DMS153 treated with DMSO at 0.1 percent for 48 hours (cell line): ENCODE data around the gene RBM4B.
A peak's percentile ranks its signal among the peaks of the same experiment; 100 is the strongest.
"Not testable (repeated sequence)": the region's sequence is repeated elsewhere in the genome, so short reads cannot be mapped to it uniquely, and the experiment has no call there.

Source experiments
- DNase-seq: peaks from one replicate; lab custom pipeline; 2025; ENCODE audit not compliant: unreplicated experiment; lab: John Stamatoyannopoulos, UW

RBM4B gene, protein sequence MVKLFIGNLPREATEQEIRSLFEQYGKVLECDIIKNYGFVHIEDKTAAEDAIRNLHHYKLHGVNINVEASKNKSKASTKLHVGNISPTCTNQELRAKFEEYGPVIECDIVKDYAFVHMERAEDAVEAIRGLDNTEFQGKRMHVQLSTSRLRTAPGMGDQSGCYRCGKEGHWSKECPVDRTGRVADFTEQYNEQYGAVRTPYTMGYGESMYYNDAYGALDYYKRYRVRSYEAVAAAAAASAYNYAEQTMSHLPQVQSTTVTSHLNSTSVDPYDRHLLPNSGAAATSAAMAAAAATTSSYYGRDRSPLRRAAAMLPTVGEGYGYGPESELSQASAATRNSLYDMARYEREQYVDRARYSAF

DNA sequence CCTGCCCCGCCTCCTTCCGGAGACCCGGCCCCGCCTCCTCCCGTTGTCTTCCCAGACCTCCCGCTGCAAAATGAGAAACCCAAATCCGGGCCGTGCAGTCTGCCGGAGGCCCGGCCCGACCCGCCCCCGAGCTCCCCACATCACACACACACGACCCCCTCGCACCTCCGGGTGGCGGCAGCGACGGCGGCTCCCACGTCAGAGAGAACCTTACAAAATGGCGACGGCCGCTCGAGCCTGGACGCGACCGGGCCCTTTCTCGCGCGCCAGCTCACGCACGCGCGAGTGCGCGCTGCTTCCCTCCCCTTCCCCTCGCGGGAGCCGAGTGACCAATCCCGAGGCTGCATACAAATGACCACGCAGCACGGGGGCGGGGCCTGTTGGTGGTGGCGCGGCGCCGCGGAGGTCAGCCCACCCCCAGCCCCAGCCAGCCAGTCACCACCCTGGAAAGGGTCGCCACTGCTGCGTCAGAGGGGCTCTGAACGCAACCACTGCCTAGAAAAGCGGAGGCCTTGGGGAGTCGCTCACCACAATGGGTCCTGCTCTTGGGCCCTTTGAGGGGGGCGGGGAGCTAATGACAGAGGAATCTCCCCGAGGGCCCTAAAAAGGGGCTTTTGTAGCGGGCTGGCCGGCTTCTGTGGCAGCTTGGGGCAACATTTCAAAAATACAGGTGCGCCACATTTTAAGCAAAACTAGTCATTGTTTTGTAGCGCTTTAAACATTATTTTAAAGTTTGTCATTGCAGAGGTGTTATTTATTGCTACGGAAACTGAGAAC, at the start of gene RBM4B:
TSS of gene RBM4B (minus strand) at position 289 of the 777 bp plus-strand sequence. CDS start 808 bp downstream, outside the sequence.
- DNase-seq, result peak; percentile 84

GRCh38 chr11:66725647-66726046, 48.0 kb upstream of the RBM4B start:
- no peak for DNase-seq

GRCh38 chr11:66725114-66725513, 47.4 kb upstream of the RBM4B start:
- no peak for DNase-seq

GRCh38 chr11:66724167-66724566, 46.5 kb upstream of the RBM4B start:
- DNase-seq, result not testable (repeated sequence)

DNA sequence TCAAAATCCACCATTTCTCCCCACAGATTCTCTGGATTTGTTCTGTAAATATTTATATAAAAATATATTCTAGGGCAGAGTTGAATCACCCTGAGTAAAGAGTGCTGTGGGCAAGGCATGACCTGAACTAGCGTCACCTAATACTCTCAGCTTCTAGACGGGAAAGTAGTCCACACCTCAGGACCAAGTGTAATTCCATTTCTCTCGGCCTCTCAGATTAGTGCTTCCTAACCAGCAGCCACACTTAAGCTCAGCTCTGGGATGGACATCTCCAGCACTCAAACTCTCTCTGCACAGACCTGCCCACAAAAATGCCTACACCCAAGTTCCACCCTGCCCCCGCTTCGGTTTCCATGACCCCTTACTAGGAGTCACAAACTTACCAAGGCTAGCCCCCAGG, 46.0 kb upstream of the RBM4B start:
- no peak for DNase-seq

GRCh38 chr11:66722745-66723651, 45.3 kb upstream of the RBM4B start:
- no peak for DNase-seq

- DNase-seq, result no peak
Observed at GRCh38 chr11:66721939-66722338, 44.3 kb upstream of the RBM4B start.

- no peak for DNase-seq
Observed at GRCh38 chr11:66720899-66721470, 43.3 kb upstream of the RBM4B start.

DNA sequence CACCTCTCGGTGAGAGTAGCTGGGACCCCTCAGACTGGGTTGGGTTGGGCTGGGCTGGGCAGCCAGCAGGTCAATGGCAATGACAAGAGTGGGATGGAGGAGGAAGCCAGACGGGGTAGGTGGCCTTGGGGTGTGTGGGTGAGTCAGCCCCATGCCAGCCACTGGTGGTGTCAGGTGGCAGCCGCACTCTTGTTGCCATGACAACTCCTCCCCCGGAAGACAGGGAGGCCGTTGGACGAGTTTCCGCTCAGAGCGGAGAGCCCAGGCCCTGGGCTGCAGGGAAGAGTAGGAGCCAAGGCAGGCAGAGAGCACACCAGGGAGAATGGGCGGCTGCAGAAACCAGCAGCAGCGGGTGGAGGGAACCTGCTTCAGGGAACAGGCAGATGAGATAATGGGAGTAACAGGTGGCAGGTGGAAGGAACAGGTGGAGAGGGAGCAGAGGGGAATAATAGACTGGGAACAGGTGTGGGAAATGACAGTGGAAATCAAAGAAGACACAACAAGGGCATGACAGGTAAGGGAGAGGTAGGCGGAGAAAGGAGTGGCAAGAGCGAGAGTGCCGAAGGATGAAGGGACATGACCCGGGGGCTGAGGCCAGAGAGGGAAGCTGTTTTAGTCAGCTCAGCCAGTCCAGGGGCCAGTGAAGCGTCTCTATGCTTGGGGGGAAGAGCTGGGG, 42.7 kb upstream of the RBM4B start:
- peak; percentile 91 for DNase-seq

DNA sequence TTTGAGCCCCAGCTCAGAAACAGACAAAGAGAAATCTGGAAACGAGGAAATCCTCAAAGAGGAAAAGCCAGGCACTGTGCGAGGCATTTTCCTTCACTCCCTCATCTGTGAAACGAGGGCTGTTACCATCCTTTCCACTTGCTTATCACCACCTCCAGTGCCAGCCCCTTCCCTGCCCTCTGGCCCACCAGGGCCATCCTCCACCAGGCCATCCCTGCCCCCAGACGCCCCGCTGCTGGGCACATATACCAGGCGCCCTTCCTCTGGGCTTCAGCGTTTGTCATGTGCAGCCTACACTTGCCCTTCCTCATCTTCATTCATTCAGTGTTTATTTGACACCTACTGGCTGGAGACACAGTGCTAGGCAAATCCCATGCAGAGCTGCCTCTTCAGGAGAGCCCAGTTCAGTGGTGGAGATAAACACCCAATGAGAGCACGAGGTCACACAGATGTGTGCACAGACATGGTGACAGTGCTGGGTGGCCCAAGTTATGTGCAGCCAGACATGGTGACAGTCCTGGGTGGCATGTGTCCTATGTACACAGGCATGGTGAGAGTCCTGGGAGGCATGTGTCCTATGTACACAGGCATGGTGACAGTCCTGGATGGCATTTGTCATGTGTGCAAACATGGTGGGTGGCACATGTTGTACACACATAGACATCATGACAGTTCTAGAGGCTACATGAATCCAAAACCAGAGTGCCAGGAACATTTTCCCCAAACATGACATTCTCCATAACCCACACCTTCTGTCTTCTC, 41.6 kb upstream of the RBM4B start:
- no peak for DNase-seq

DNA sequence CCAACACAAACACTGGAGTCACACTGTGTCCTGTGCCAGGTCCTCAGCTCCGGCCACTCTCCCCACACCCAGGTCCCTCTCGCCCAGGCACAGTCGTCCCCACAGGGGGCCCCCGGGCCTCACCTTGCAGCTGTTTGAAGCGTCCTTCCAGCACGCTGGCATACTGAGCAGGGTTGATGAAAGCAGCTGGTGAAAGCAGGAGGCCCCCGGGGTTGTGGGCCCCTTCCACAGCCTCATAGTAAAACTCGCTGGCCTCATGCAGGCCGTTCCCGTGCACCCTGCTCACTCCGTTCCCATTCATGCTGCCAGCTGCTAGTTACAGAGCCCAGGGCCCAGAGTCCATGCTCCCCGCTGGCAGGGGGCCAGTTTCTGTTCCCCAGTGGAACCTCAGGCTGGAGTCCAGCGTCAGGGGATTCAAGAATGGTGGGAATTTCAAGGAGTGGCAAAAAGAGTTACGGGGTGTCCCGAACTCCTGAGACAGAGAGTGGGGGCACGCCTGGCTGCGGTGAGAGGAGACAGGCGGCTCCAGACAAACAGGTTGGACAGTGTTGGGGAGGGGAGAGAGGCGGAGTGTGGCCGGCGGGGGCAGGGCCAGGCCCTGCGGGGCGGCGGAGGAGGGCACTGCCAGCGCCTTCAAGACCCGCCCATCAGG, 40.8 kb upstream of the RBM4B start:
- peak; percentile 12 for DNase-seq

DNA sequence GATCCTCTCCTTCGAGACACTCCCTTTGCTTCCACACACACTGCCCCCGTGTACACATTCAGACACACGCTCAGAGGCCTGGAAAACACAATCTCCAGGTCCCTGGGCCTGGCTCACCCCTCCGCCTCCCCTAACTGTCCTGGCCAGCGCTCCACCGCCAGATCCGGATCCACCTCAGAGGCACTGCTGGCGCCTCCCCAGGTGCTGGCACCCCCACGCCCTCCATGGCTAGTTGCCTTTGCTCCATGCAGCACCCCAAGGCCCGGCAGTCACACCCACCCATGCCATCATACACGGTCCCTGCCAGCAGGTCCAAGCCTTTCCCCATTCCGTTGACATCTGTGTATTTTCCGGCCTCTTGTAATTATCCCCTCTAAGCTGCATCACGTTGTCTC, 40.2 kb upstream of the RBM4B start:
- no peak for DNase-seq

- no peak for DNase-seq
Observed at GRCh38 chr11:66716996-66717395, 39.3 kb upstream of the RBM4B start.

- no peak for DNase-seq
Observed at GRCh38 chr11:66715346-66716085, 37.8 kb upstream of the RBM4B start.

DNA sequence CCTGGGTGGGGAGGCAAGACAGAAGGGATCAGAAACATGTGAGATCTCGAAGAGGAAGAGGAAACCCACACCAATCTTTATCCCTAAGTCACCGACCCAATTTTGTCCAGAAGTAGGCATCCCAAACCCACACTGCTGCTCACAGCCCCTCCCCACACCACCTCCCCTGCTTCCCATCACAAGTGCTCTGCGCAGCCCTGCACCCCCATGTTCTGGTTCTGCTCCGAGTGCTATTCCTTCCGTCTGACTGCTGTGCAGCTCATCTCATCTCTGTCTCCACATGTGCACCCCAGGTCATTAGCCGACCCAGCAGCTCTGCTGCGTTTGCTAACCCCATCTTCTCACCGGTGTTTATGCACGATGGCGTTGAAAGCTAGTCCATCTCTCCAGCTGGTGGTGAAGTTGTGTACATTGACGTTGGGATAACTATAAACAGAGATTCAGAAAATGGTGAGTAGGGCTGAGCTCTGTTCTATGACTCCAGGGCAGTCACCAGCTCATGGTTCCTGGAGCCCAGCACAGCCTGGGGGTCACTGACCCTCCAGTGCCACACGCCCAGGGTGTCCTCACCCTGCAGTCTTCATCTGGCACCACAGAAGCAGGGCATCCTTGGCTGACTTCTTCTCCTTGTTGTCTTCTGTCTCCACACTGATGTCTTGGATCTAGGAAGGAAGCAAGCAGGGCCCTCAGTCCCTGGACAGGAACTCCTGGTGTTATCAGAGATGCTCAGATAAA, 36.2 kb upstream of the RBM4B start:
- no peak for DNase-seq

DNA sequence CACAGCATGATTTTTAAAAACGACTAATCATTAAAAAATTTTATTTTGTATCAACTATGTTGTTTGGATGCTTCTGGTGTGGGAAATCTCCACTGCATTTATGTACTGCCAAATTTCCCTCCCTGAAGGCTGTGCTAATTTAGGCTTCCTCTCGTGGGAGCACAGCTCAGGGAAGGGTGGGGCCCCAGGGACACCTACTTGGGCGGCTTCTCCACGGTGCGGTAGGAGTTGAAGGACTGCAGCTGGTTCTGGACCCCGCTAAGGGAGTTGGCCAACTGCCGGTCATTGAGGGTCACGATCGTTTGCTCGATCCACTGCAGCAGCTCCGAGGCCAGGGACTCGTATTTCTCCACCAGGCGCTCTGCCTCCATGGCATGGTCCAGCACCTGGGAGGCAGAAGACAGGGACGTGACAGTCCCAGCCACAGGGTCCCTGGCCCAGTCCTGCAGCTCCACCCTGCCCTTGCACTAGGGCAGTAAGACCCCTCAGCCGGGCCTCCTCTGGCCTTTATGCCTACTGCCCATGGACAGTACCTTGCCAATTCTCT, 32.8 kb upstream of the RBM4B start:
- DNase-seq, result no peak

GRCh38 chr11:66708701-66709100, 31.0 kb upstream of the RBM4B start:
- no peak for DNase-seq

- DNase-seq, result no peak
Observed at GRCh38 chr11:66708094-66708493, 30.4 kb upstream of the RBM4B start.
